GM19351 (cell line): ENCODE data around the gene SNTG2.
"Not testable (repeated sequence)": the region's sequence is repeated elsewhere in the genome, so short reads cannot be mapped to it uniquely, and the experiment has no call there.

Experiments
- ATAC-seq: cut with Tn5 transposase; IDR thresholded peaks from one replicate; pipeline ENCODE4 v1.9.1; 2021; ENCODE audit warnings: mild to moderate bottlenecking, moderate library complexity; ENCODE audit not compliant: unreplicated experiment

SNTG2 gene

GRCh38 chr2:1353543-1353942, 402.9 kb downstream of the SNTG2 start:
- ATAC-seq, result no peak

- no peak for ATAC-seq
Measured at GRCh38 chr2:1360144-1360543, 409.5 kb downstream of the SNTG2 start.

GRCh38 chr2:1360557-1361250, 410.1 kb downstream of the SNTG2 start:
- ATAC-seq, result no peak

GRCh38 chr2:1363367-1363766, 412.7 kb downstream of the SNTG2 start:
- no peak for ATAC-seq

GRCh38 chr2:1366546-1367134, 416.0 kb downstream of the SNTG2 start:
- ATAC-seq, result no peak

GRCh38 chr2:1367601-1368000, 417.0 kb downstream of the SNTG2 start:
- ATAC-seq, result no peak

- no peak for ATAC-seq
Measured at GRCh38 chr2:1369905-1370304, 419.3 kb downstream of the SNTG2 start.

- no peak for ATAC-seq
Measured at GRCh38 chr2:1370461-1370860, 419.8 kb downstream of the SNTG2 start.

GRCh38 chr2:1371082-1371481, 420.4 kb downstream of the SNTG2 start:
- no peak for ATAC-seq

GRCh38 chr2:1373830-1374229, 423.2 kb downstream of the SNTG2 start:
- ATAC-seq, result no peak

GRCh38 chr2:1374287-1374686, 423.6 kb downstream of the SNTG2 start:
- ATAC-seq, result no peak

- no peak for ATAC-seq
Measured at GRCh38 chr2:1375794-1376193, 425.1 kb downstream of the SNTG2 start.

GRCh38 chr2:1377473-1377872, 426.8 kb downstream of the SNTG2 start:
- no peak for ATAC-seq

- no peak for ATAC-seq
Measured at GRCh38 chr2:1378456-1379150, 428.0 kb downstream of the SNTG2 start.

GRCh38 chr2:1381644-1382043, 431.0 kb downstream of the SNTG2 start:
- ATAC-seq, result no peak

- not testable (repeated sequence) for ATAC-seq
Measured at GRCh38 chr2:1387954-1388725, 437.5 kb downstream of the SNTG2 start.

- not testable (repeated sequence) for ATAC-seq
Measured at GRCh38 chr2:1390118-1390517, 439.5 kb downstream of the SNTG2 start.

GRCh38 chr2:1393321-1393720, 442.7 kb downstream of the SNTG2 start:
- ATAC-seq, result no peak

- ATAC-seq, result no peak
Measured at GRCh38 chr2:1394709-1395408, 444.2 kb downstream of the SNTG2 start.

GRCh38 chr2:1397350-1397749, 446.7 kb downstream of the SNTG2 start:
- ATAC-seq, result no peak

GRCh38 chr2:1398191-1398590, 447.5 kb downstream of the SNTG2 start:
- ATAC-seq, result no peak
